HEK293 (cell line): Measurements from ENCODE around the gene RSU1.

Experiments used
- CTCF ChIA-PET: fragments of 350-600 bp; formaldehyde crosslinking; extraction: SDS; loops from one replicate; lab custom pipeline; 2021; ENCODE audit warnings: antibody characterized with exemption; lab: Yijun Ruan, JAX
- POLR2A ChIA-PET: fragments of 300-600 bp; formaldehyde crosslinking; extraction: SDS; loops from one replicate; lab custom pipeline; 2020; ENCODE audit warnings: antibody characterized with exemption, inconsistent platforms; lab: Yijun Ruan, JAX
- H3K27ac ChIP-seq: fragments of 200-500 bp; sonication (Bioruptor generic); 2 replicates; pipeline ENCODE4 v1.5.1; 2014; ENCODE audit warnings: low read depth, low read length, control low read depth, inconsistent platforms; ENCODE audit errors: extremely low read depth
- H3K36me3 ChIP-seq, 2 experiments: fragments of 200-500 bp in 1 of 2; sonication (Bioruptor generic) in 1 of 2; 1 replicate in 1 of 2; 2 replicates in 1 of 2; pipeline ENCODE4 v1.5.1; 2014 to 2017; ENCODE audit warnings: inconsistent platforms in 2 of 2, low read length in 2 of 2; ENCODE audit not compliant: control insufficient read depth in 2 of 2, insufficient read depth in 1 of 2
- H3K4me1 ChIP-seq: fragments of 200-500 bp; sonication (Bioruptor generic); 2 replicates; pipeline ENCODE4 v1.5.1; 2014; ENCODE audit warnings: mild to moderate bottlenecking, low read length, inconsistent platforms; ENCODE audit not compliant: control insufficient read depth, insufficient read depth
- H3K4me3 ChIP-seq: 2 replicates; pipeline ENCODE4 v1.5.1; 2011; ENCODE audit warnings: low read depth, mild to moderate bottlenecking, control low read depth, low read length, moderate library complexity
- H3K9me3 ChIP-seq: fragments of 200-500 bp; sonication (Bioruptor generic); 2 replicates; pipeline ENCODE4 v1.5.1; 2014; ENCODE audit warnings: low read depth, low read length, inconsistent platforms; ENCODE audit not compliant: control insufficient read depth, insufficient read depth
- HOXC10 ChIP-seq: sonication (generic); formaldehyde crosslinking; IDR thresholded peaks from 2 replicates; pipeline ENCODE4 v1.8.1; 2023; ENCODE audit warnings: mild to moderate bottlenecking, missing genetic modification reagents
- SCRT1 ChIP-seq: fragments of 450-650 bp; formaldehyde crosslinking; IDR thresholded peaks from 2 replicates; pipeline ENCODE4 v1.5.1; 2016; ENCODE audit warnings: missing biosample characterization, missing genetic modification characterization, borderline replicate concordance
- SETDB1 ChIP-seq: IDR thresholded peaks from one replicate; pipeline ENCODE4 v1.6.1; 2017; ENCODE audit warnings: mild to moderate bottlenecking, low read length, moderate library complexity, mixed read lengths; ENCODE audit not compliant: insufficient read length
- YY2 ChIP-seq: fragments of 450-650 bp; formaldehyde crosslinking; IDR thresholded peaks from 2 replicates; pipeline ENCODE4 v1.5.1; 2016; ENCODE audit warnings: missing biosample characterization, missing genetic modification characterization
- ZBTB17 ChIP-seq: fragments of 450-650 bp; formaldehyde crosslinking; IDR thresholded peaks from 2 replicates; pipeline ENCODE4 v1.5.1; 2016; ENCODE audit warnings: missing biosample characterization, missing genetic modification characterization
- ZBTB48 ChIP-seq: fragments of 450-650 bp; formaldehyde crosslinking; IDR thresholded peaks from 2 replicates; pipeline ENCODE4 v1.5.1; 2016; ENCODE audit warnings: missing biosample characterization, missing genetic modification characterization
- ZNF174 ChIP-seq: fragments of 450-650 bp; formaldehyde crosslinking; IDR thresholded peaks from 2 replicates; pipeline ENCODE4 v1.5.0; 2017; ENCODE audit warnings: missing biosample characterization, mild to moderate bottlenecking, missing genetic modification characterization
- ZNF266 ChIP-seq: fragments of 450-650 bp; formaldehyde crosslinking; IDR thresholded peaks from 2 replicates; pipeline ENCODE4 v1.5.1; 2016; ENCODE audit warnings: missing biosample characterization, missing genetic modification characterization, low read depth
- ZNF350 ChIP-seq: fragments of 450-650 bp; formaldehyde crosslinking; IDR thresholded peaks from 2 replicates; pipeline ENCODE4 v1.5.0; 2017; ENCODE audit warnings: missing biosample characterization, mild to moderate bottlenecking, missing genetic modification characterization
- ZNF423 ChIP-seq: fragments of 450-650 bp; formaldehyde crosslinking; IDR thresholded peaks from 2 replicates; pipeline ENCODE4 v1.5.1; 2016; ENCODE audit warnings: missing biosample characterization, missing genetic modification characterization
- ZNF514 ChIP-seq: fragments of 450-650 bp; formaldehyde crosslinking; IDR thresholded peaks from 2 replicates; pipeline ENCODE4 v1.5.1; 2016; ENCODE audit warnings: missing biosample characterization, missing genetic modification characterization
- ZNF548 ChIP-seq: fragments of 450-650 bp; formaldehyde crosslinking; IDR thresholded peaks from 2 replicates; pipeline ENCODE4 v1.5.1; 2016; ENCODE audit warnings: missing biosample characterization, missing genetic modification characterization
- ZNF558 ChIP-seq: fragments of 450-650 bp; formaldehyde crosslinking; IDR thresholded peaks from 2 replicates; pipeline ENCODE4 v1.5.1; 2016; ENCODE audit warnings: missing biosample characterization, missing genetic modification characterization
- ZNF596 ChIP-seq: fragments of 450-650 bp; IDR thresholded peaks from 2 replicates; pipeline ENCODE4 v1.5.0; 2018; ENCODE audit warnings: missing biosample characterization, mild to moderate bottlenecking, missing genetic modification characterization, moderate library complexity
- ZNF701 ChIP-seq: fragments of 450-650 bp; formaldehyde crosslinking; IDR thresholded peaks from 2 replicates; pipeline ENCODE4 v1.5.1; 2016; ENCODE audit warnings: missing biosample characterization, missing genetic modification characterization
- ZNF791 ChIP-seq: fragments of 450-650 bp; formaldehyde crosslinking; IDR thresholded peaks from 2 replicates; pipeline ENCODE4 v1.5.1; 2016; ENCODE audit warnings: missing biosample characterization, missing genetic modification characterization
- ZNF792 ChIP-seq: fragments of 450-650 bp; formaldehyde crosslinking; IDR thresholded peaks from 2 replicates; pipeline ENCODE4 v1.5.1; 2016; ENCODE audit warnings: missing biosample characterization, missing genetic modification characterization
- ZNF837 ChIP-seq: fragments of 450-650 bp; formaldehyde crosslinking; IDR thresholded peaks from 2 replicates; pipeline ENCODE4 v1.5.1; 2016; ENCODE audit warnings: missing biosample characterization, missing genetic modification characterization
- ZSCAN23 ChIP-seq: fragments of 450-650 bp; formaldehyde crosslinking; IDR thresholded peaks from 2 replicates; pipeline ENCODE4 v1.5.1; 2016; ENCODE audit warnings: missing biosample characterization, missing genetic modification characterization
- ZXDB ChIP-seq: fragments of 450-650 bp; formaldehyde crosslinking; IDR thresholded peaks from 2 replicates; pipeline ENCODE4 v1.5.1; 2016; ENCODE audit warnings: missing biosample characterization, missing genetic modification characterization
- TF ChIP-seq, protein P1 (sequence below): fragments of 450-650 bp; formaldehyde crosslinking; IDR thresholded peaks from 2 replicates; pipeline ENCODE4 v1.5.1; 2016; ENCODE audit warnings: missing biosample characterization, missing genetic modification characterization, borderline replicate concordance
- TF ChIP-seq, protein P2 (sequence below): IDR thresholded peaks from 2 replicates; pipeline ENCODE4 v1.6.1; 2011; ENCODE audit warnings: mild to moderate bottlenecking, low read depth, low read length, borderline replicate concordance
- TF ChIP-seq, protein P3 (sequence below): fragments of 450-650 bp; formaldehyde crosslinking; IDR thresholded peaks from 2 replicates; pipeline ENCODE4 v1.5.1; 2017; ENCODE audit warnings: missing biosample characterization, mild to moderate bottlenecking, missing genetic modification characterization, moderate library complexity
- TF ChIP-seq, protein P4 (sequence below): fragments of 450-650 bp; formaldehyde crosslinking; IDR thresholded peaks from 2 replicates; pipeline ENCODE4 v1.5.1; 2017; ENCODE audit warnings: missing biosample characterization, missing genetic modification characterization

Gene RSU1

DNA sequence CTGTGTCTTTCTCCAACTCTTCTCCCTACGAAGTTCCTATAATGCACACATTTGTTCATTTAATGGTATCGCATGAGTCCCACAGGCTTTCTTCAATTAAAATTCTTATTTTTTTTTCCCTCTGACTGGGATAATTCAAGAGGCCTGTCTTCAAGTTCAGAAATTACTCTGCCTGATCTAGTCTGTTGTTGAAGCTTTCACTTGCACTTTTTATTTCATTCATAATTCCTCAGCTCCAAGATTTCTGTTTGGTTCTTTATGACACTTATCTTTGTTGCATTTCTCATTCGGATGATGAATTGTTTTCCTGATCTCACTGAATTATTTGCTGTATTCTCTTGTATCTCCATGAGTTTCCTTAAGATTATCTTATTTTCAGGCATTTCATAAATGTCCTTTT, 103.9 kb downstream of the RSU1 start (continued):
- TF ChIP-seq, protein P1, sequence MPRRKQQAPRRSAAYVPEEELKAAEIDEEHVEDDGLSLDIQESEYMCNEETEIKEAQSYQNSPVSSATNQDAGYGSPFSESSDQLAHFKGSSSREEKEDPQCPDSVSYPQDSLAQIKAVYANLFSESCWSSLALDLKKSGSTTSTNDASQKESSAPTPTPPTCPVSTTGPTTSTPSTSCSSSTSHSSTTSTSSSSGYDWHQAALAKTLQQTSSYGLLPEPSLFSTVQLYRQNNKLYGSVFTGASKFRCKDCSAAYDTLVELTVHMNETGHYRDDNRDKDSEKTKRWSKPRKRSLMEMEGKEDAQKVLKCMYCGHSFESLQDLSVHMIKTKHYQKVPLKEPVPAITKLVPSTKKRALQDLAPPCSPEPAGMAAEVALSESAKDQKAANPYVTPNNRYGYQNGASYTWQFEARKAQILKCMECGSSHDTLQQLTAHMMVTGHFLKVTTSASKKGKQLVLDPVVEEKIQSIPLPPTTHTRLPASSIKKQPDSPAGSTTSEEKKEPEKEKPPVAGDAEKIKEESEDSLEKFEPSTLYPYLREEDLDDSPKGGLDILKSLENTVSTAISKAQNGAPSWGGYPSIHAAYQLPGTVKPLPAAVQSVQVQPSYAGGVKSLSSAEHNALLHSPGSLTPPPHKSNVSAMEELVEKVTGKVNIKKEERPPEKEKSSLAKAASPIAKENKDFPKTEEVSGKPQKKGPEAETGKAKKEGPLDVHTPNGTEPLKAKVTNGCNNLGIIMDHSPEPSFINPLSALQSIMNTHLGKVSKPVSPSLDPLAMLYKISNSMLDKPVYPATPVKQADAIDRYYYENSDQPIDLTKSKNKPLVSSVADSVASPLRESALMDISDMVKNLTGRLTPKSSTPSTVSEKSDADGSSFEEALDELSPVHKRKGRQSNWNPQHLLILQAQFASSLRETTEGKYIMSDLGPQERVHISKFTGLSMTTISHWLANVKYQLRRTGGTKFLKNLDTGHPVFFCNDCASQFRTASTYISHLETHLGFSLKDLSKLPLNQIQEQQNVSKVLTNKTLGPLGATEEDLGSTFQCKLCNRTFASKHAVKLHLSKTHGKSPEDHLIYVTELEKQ (tag by site-specific recombination): no peak
- TF ChIP-seq ZNF423 (tag by site-specific recombination) (no peak), ZNF792 (tag by site-specific recombination) (no peak), ZNF266 (tag by site-specific recombination) (no peak), ZSCAN23 (tag by site-specific recombination) (no peak), ZBTB17 (tag by site-specific recombination) (no peak), ZNF701 (tag by site-specific recombination) (no peak), HOXC10 (no peak)
- TF ChIP-seq, protein P2, sequence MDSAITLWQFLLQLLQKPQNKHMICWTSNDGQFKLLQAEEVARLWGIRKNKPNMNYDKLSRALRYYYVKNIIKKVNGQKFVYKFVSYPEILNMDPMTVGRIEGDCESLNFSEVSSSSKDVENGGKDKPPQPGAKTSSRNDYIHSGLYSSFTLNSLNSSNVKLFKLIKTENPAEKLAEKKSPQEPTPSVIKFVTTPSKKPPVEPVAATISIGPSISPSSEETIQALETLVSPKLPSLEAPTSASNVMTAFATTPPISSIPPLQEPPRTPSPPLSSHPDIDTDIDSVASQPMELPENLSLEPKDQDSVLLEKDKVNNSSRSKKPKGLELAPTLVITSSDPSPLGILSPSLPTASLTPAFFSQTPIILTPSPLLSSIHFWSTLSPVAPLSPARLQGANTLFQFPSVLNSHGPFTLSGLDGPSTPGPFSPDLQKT: no peak

DNA sequence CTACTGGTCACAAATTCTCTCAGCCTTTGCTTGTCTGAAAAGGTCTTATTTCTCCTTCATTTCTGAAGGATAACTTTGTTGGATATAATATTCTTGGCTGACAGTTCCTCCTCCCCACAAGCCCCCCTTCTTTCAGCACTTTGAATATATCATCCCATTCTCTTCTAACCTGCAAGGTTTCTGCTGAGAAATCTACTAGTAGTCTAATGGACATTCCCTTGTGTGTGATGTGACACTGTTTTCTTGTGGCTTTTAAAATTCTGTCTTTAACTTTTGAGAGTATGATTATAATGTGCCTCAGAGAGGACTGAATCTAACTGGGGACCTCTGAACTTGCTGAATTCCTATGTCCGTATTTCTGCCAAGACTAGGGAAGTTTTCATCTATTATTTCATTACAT, 104.3 kb downstream of the RSU1 start:
- no peaks in the 10 kb centered on the region for H3K9me3 ChIP-seq
- TF ChIP-seq ZNF514 (tag by site-specific recombination): no peak
- TF ChIP-seq, protein P3, sequence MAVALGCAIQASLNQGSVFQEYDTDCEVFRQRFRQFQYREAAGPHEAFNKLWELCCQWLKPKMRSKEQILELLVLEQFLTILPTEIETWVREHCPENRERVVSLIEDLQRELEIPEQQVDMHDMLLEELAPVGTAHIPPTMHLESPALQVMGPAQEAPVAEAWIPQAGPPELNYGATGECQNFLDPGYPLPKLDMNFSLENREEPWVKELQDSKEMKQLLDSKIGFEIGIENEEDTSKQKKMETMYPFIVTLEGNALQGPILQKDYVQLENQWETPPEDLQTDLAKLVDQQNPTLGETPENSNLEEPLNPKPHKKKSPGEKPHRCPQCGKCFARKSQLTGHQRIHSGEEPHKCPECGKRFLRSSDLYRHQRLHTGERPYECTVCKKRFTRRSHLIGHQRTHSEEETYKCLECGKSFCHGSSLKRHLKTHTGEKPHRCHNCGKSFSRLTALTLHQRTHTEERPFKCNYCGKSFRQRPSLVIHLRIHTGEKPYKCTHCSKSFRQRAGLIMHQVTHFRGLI: no peak
- no peak for TF ChIP-seq ZNF174 (tag by site-specific recombination)
- TF ChIP-seq ZNF791 (tag by site-specific recombination): peak; percentile 97
- TF ChIP-seq SCRT1: no peak
- TF ChIP-seq YY2 (tag by site-specific recombination): no peak
- TF ChIP-seq ZNF596: no peak
- TF ChIP-seq, protein P4, sequence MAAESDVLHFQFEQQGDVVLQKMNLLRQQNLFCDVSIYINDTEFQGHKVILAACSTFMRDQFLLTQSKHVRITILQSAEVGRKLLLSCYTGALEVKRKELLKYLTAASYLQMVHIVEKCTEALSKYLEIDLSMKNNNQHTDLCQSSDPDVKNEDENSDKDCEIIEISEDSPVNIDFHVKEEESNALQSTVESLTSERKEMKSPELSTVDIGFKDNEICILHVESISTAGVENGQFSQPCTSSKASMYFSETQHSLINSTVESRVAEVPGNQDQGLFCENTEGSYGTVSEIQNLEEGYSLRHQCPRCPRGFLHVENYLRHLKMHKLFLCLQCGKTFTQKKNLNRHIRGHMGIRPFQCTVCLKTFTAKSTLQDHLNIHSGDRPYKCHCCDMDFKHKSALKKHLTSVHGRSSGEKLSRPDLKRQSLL: no peak
- no peak for TF ChIP-seq ZNF837 (tag by site-specific recombination)
- no peak for TF ChIP-seq ZBTB48 (tag by site-specific recombination)
- no peak for TF ChIP-seq ZNF558 (tag by site-specific recombination)
- peak; percentile 67 for TF ChIP-seq SETDB1
- TF ChIP-seq HOXC10: no peak
- no peak for TF ChIP-seq ZNF350
- no peak for TF ChIP-seq ZNF548 (tag by site-specific recombination)
- no peak for TF ChIP-seq ZXDB (tag by site-specific recombination)
- TF ChIP-seq, all 188 proteins: peak for 2

More for the DNA sequence above, 104.3 kb downstream of the RSU1 start:
- Histone ChIP-seq H3K4me3 (no peak overlapping the region), H3K27ac (no peak overlapping the region), H3K36me3 (no peaks in the 10 kb centered on the region), H3K4me1 (no peaks in the 10 kb centered on the region)
- ChIA-PET CTCF (no interaction called here), POLR2A (no interaction called here)
